H9 (cell line): ENCODE results near the gene IL1RAPL1. TPM values are rescaled to one million over a fixed set of nuclear protein-coding genes. Genes with fewer than 3 reads are reported as not detected.

Experiments used
- DNase-seq: peaks from one replicate; pipeline ENCODE4 v3.0.0-alpha.2; 2017
- H2AFZ ChIP-seq: one replicate; pipeline ENCODE4 v1.6.1; 2013; ENCODE audit warnings: mild to moderate bottlenecking, low read length, control low read depth, moderate library complexity
- H2AK5ac ChIP-seq: 2 replicates; pipeline ENCODE4 v1.6.1; 2013; ENCODE audit warnings: low read length, control low read depth, mixed read lengths; ENCODE audit not compliant: insufficient read length
- H2BK120ac ChIP-seq: one replicate; pipeline ENCODE4 v1.6.1; 2013; ENCODE audit warnings: low read depth, mild to moderate bottlenecking, low read length, control low read depth, inconsistent platforms; ENCODE audit not compliant: poor library complexity, severe bottlenecking
- H2BK12ac ChIP-seq: 2 replicates; pipeline ENCODE4 v1.6.1; 2013; ENCODE audit warnings: low read length, control low read depth, mixed read lengths, low read depth; ENCODE audit not compliant: insufficient read length
- H2BK15ac ChIP-seq: 2 replicates; pipeline ENCODE4 v1.6.1; 2013; ENCODE audit warnings: low read depth, low read length, control low read depth
- H2BK20ac ChIP-seq: one replicate; pipeline ENCODE4 v1.6.1; 2013; ENCODE audit warnings: low read depth, mild to moderate bottlenecking, low read length, control low read depth, inconsistent platforms; ENCODE audit not compliant: poor library complexity, severe bottlenecking
- H2BK5ac ChIP-seq: 2 replicates; pipeline ENCODE4 v1.6.1; 2013; ENCODE audit warnings: low read length, control low read depth, mixed read lengths; ENCODE audit not compliant: insufficient read length
- H3K14ac ChIP-seq: 2 replicates; pipeline ENCODE4 v1.6.1; 2013; ENCODE audit warnings: low read length, control low read depth; ENCODE audit not compliant: insufficient read depth
- H3K18ac ChIP-seq: 2 replicates; pipeline ENCODE4 v1.6.1; 2013; ENCODE audit warnings: low read depth, mild to moderate bottlenecking, mixed read lengths, low read length, control low read depth; ENCODE audit not compliant: insufficient read length
- H3K23ac ChIP-seq: 2 replicates; pipeline ENCODE4 v1.6.1; 2013; ENCODE audit warnings: low read length, control low read depth, mixed read lengths, low read depth; ENCODE audit not compliant: insufficient read length
- H3K23me2 ChIP-seq: 2 replicates; pipeline ENCODE4 v1.6.1; 2013; ENCODE audit warnings: low read depth, mild to moderate bottlenecking, mixed read lengths, low read length, control low read depth; ENCODE audit not compliant: insufficient read length, poor library complexity, severe bottlenecking
- H3K27ac ChIP-seq: 2 replicates; pipeline ENCODE4 v1.5.1; 2013; ENCODE audit warnings: low read length, control low read depth, mixed read lengths, low read depth; ENCODE audit not compliant: insufficient read length
- H3K27me3 ChIP-seq: 2 replicates; pipeline ENCODE4 v1.6.1; 2013; ENCODE audit warnings: low read length, control low read depth, inconsistent platforms; ENCODE audit not compliant: insufficient read depth
- H3K4ac ChIP-seq: 2 replicates; pipeline ENCODE4 v1.6.1; 2013; ENCODE audit warnings: low read depth, mild to moderate bottlenecking, control low read depth, inconsistent platforms, low read length, moderate library complexity
- H3K4me1 ChIP-seq: 2 replicates; pipeline ENCODE4 v1.6.1; 2013; ENCODE audit warnings: low read length, control low read depth, inconsistent platforms; ENCODE audit not compliant: insufficient read depth
- H3K4me2 ChIP-seq: 2 replicates; pipeline ENCODE4 v1.6.1; 2013; ENCODE audit warnings: low read length, control low read depth, mixed read lengths; ENCODE audit not compliant: insufficient read length, insufficient read depth
- H3K56ac ChIP-seq: 2 replicates; pipeline ENCODE4 v1.6.1; 2013; ENCODE audit warnings: low read depth, mild to moderate bottlenecking, mixed read lengths, low read length, control low read depth; ENCODE audit not compliant: insufficient read length
- H3K79me1 ChIP-seq: 2 replicates; pipeline ENCODE4 v1.6.1; 2013; ENCODE audit warnings: low read depth, mild to moderate bottlenecking, moderate library complexity, low read length, control low read depth, inconsistent platforms; ENCODE audit not compliant: insufficient read depth, poor library complexity, severe bottlenecking
- H3K79me2 ChIP-seq: 2 replicates; pipeline ENCODE4 v1.6.1; 2013; ENCODE audit warnings: low read length, control low read depth, inconsistent platforms; ENCODE audit not compliant: insufficient read depth
- H3K9ac ChIP-seq: 2 replicates; pipeline ENCODE4 v1.6.1; 2013; ENCODE audit warnings: low read length, control low read depth, mixed read lengths; ENCODE audit not compliant: insufficient read length; ENCODE audit errors: extremely low read depth
- H3K9me3 ChIP-seq: one replicate; pipeline ENCODE4 v1.6.1; 2013; ENCODE audit warnings: low read depth, low read length, inconsistent platforms; ENCODE audit not compliant: control insufficient read depth
- H3T11ph ChIP-seq: one replicate; pipeline ENCODE4 v1.6.1; 2013; ENCODE audit warnings: mild to moderate bottlenecking, low read length, control low read depth, inconsistent platforms
- H4K20me1 ChIP-seq: one replicate; pipeline ENCODE4 v1.6.1; 2013; ENCODE audit not compliant: control insufficient read depth, insufficient read length, insufficient read depth
- H4K5ac ChIP-seq: 2 replicates; pipeline ENCODE4 v1.6.1; 2013; ENCODE audit warnings: low read depth, mild to moderate bottlenecking, mixed read lengths, low read length, control low read depth; ENCODE audit not compliant: insufficient read length
- H4K8ac ChIP-seq: replicated peaks from 2 replicates; pipeline ENCODE4 v1.6.1; 2013; ENCODE audit warnings: low read length, control low read depth, mixed read lengths, low read depth; ENCODE audit not compliant: insufficient read length
- H4K91ac ChIP-seq: 2 replicates; pipeline ENCODE4 v1.6.1; 2013; ENCODE audit warnings: low read depth, mild to moderate bottlenecking, moderate library complexity, mixed read lengths, low read length, control low read depth; ENCODE audit not compliant: insufficient read length
- H3K27ac Mint-ChIP-seq, 3 experiments: 2 replicates in 2 of 3; 3 replicates in 1 of 3; pipeline ENCODE4 v1.8.0; 2020 to 2021; ENCODE audit warnings: mixed read lengths in 3 of 3, mild to moderate bottlenecking in 1 of 3, moderate library complexity in 1 of 3
- H3K27me3 Mint-ChIP-seq: 2 replicates; pipeline ENCODE4 v1.8.0; 2021; ENCODE audit warnings: low read depth, mild to moderate bottlenecking, moderate library complexity, mixed read lengths
- H3K36me3 Mint-ChIP-seq, 3 experiments: 2 replicates in 2 of 3; 3 replicates in 1 of 3; pipeline ENCODE4 v1.8.0; 2020 to 2021; ENCODE audit warnings: low read depth in 3 of 3, mixed read lengths in 3 of 3; ENCODE audit not compliant: insufficient read depth in 1 of 3
- H3K4me1 Mint-ChIP-seq, 2 experiments: 2 replicates each; pipeline ENCODE4 v1.8.0; 2020; ENCODE audit warnings: mixed read lengths in 2 of 2
- H3K4me3 Mint-ChIP-seq, 2 experiments: 2 replicates in 1 of 2; 3 replicates in 1 of 2; pipeline ENCODE4 v1.8.0; 2020 to 2021; ENCODE audit warnings: mild to moderate bottlenecking in 2 of 2, mixed read lengths in 2 of 2, moderate library complexity in 1 of 2
- H3K9me3 Mint-ChIP-seq, 2 experiments: 2 replicates in 1 of 2; 3 replicates in 1 of 2; pipeline ENCODE4 v1.8.0; 2020; ENCODE audit warnings: mild to moderate bottlenecking in 2 of 2, mixed read lengths in 2 of 2, moderate library complexity in 1 of 2
- CTCF ChIP-seq: fragments of 200-600 bp; sonication (generic); conservative IDR thresholded peaks from 3 replicates; pipeline ENCODE4 v1.8.0; 2021; ENCODE audit warnings: antibody characterized with exemption, mild to moderate bottlenecking
- WGBS: extraction: QIAGEN DNeasy Blood & Tissue Kit; methylation state at CpG from one replicate; pipeline ENCODE4 v1.1.7; 2013; ENCODE audit warnings: missing lambda C conversion rate, low lambda C conversion rate, mixed read lengths; ENCODE audit not compliant: insufficient read length; ENCODE audit errors: extremely low coverage; 5-methylcytosine and 5-hydroxymethylcytosine counted together
- total RNA-seq: library from RNA; stranded (reverse); gene quantifications from 2 replicates; pipeline ENCODE4 v1.2.1, GENCODE V29; 2021

IL1RAPL1 gene
- total RNA-seq, 1 experiment from 2014 or later: 0.31 TPM

- H3K4me1 Mint-ChIP-seq: peaks cover 17 to 19% of the 10 kb centered on the region in 2 experiments
- no peaks in the 10 kb centered on the region; a peak in 1 of 7 replicates for H3K36me3 Mint-ChIP-seq
- Histone ChIP-seq H3T11ph (no peak overlapping the region), H3K23ac (no peak overlapping the region), H3K4me1 (no peaks in the 10 kb centered on the region), H3K18ac (no peak overlapping the region), H3K79me2 (no peaks in the 10 kb centered on the region), H3K56ac (no peak overlapping the region), H2BK5ac (no peak overlapping the region), H2BK120ac (no peak overlapping the region), H2AFZ (no peak overlapping the region), H3K9me3 (no peaks in the 10 kb centered on the region), H3K14ac (no peak overlapping the region), H3K4ac (no peak overlapping the region), H3K23me2 (no peaks in the 10 kb centered on the region), H3K79me1 (no peaks in the 10 kb centered on the region), H4K8ac (no peak overlapping the region), H4K20me1 (no peaks in the 10 kb centered on the region), H3K27ac (no peak overlapping the region), H3K4me2 (no peak overlapping the region), H2BK15ac (no peak overlapping the region), H2AK5ac (no peak overlapping the region), H2BK20ac (no peak overlapping the region), H2BK12ac (no peak overlapping the region), H4K91ac (no peak overlapping the region), H3K9ac (no peak overlapping the region), H4K5ac (no peak overlapping the region), H3K27me3 (no peaks in the 10 kb centered on the region)
- H3K27me3 Mint-ChIP-seq: no peaks in the 10 kb centered on the region; the same call in 1 of the 2 replicates
- peaks cover 0 to 42% of the 10 kb centered on the region in 2 experiments; a peak in 4 of 5 replicates for H3K9me3 Mint-ChIP-seq
- no peak overlapping the region for H3K4me3 Mint-ChIP-seq
- TF ChIP-seq CTCF: no peak
- DNase-seq: no peak
- WGBS: no CpG with 5 or more reads among the region's 2 CpGs
- no peak overlapping the region for H3K27ac Mint-ChIP-seq
Observed at GRCh38 chrX:29545878-29546277, 958.6 kb downstream of the IL1RAPL1 start.
